Fibroblast of peridontal ligament (primary cell): ENCODE data around the gene ENSA.
"Not testable (repeated sequence)": the region's sequence is repeated elsewhere in the genome, so short reads cannot be mapped to it uniquely, and the experiment has no call there.

Experiments used
- DNase-seq: peaks from one replicate; pipeline ENCODE4 v3.0.0-alpha.2; 2010; ENCODE audit errors: extremely low read depth

ENSA gene

GRCh38 chr1:150621497-150622302 is 7.7 kb downstream of the ENSA start:
- DNase-seq: peak; percentile 84

DNA sequence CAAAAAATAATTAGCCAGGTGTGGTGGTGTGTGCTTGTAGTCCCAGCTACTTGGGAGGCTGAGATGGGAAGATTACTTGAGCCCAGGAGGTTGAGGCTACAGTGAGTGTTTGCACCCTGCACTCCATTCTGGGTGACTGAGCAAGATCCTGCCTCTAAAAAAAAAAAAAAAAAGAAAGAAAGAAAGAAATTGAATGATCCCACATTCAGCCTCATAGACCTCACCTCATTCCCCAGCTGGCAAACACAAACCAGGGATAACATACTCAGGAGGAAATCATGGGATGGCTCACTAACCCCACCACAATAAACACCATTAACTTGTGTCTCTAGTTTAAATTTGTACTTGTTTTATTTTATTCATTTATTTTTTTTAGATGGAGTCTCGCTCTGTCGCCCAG is 8.5 kb downstream of the ENSA start:
- no peak for DNase-seq

GRCh38 chr1:150619576-150620509 is 9.6 kb downstream of the ENSA start:
- DNase-seq: peak; percentile 82

DNA sequence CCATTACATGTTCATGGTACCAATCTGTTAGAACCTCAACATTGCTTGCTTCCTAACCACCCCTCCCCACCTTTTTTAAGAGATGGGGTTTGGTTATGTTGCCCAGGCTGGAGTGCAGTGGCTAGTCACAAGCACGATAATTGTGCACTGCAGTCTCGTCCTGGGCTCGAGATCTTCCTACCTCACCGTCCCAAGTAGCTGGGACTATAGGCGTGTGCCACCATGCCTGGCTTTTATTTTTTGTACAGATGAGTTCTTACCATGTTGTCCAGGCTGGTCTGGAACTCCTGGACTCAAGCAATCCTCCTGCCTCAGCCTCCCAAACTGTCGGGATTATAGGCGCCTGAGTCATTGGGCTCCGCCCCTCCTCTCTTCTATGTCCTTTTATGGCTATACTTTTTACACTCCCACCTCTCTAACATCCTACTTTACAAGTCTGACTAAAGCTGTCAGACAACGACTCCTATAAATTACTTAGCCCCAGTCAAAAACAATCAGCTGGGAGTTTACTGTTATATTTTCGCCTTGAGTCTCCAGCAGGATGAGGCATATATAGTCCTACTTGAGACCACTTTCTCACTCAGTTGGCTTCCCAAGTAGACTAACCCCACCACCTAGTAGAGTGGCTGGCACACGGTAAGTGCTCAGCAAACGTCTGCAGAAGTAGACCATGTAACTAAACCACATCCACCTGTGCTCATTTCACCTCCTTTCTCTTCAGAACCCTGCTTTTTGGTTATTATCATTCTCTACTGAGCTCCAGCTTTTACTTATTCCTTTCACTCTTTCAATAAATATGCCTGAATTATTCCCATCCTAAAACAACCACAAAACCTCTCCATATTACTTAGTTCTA is 13.8 kb downstream of the ENSA start:
- DNase-seq: no peak

DNA sequence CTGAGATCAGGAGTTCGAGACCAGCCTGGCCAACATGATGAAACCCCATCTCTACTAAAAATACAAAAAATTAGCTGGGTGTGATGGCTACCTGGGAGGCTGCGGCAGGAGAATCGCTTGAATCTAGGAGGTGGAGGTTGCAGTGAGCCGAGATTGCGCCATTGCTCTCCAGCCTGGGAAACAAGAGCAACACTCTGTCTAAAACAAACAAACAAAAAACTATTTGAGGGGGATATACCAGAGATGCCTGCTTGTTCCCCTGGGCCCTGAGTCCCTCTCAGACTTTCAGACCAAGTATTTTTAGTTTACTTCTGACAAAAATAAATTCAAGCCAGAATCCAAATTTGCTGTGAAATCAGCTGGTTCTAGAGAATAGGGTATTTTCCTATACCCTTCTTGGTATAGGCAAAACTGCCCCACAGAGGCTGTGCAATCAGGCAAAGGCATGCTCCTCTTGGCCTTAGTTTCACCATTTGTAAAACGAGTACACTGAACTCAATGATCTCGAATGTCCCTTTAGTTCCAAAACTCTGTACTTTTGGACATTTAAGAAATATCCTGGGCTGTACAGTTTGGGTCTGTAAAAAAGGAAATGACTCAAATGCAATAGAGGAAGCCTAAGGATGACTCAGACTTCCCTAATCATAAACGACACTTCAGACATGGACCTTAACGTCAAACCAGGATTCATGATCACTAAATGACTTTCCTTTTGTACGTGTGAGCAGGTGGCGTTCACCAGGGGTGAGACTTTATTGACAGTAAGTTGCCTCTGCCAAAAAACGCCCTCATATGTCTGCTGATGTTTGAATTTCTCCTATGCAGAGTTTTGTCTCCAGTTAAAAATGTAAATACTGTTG is 16.1 kb downstream of the ENSA start:
- peak; percentile 83 for DNase-seq

- no peak for DNase-seq
Measured at GRCh38 chr1:150612014-150612345, 17.4 kb downstream of the ENSA start.

DNA sequence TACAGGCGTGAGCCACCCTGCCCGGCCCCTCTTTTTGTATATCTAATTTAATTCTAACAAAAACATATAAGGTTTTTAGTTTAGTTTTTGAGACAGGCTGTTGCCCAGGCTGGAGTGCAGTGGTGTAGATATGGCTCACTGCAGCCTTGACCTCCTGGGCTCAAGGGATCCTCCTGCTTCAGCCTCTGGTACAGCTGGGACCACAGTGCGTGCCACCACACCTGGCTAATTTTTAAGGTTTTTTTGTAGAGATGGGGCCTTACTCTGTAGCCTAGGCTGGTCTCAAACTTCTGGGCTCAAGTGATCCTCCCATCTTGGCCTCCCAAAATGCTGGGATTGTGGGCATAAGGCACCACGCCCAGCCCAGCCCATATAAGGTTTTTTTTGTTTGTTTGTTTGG is 18.8 kb downstream of the ENSA start:
- no peak for DNase-seq

DNA sequence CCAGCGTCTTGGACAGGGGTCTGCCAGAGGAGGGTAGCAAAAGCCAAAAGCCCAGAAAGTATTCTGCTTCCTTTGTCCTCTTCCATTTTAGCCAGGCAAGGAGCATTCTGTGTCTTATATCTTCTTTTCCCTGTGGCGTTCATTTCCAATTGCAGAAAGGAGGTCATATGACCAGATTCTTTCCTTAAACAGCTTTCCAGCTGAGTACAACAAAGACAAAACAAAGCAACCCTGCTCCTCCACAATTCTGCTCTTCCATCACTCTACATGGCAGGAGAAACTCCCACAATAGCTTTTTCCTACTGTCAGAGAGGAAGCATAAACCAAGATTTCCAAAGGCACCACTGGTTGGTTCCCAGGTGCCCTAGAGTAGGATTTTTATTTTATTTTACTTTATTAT is 19.7 kb downstream of the ENSA start:
- DNase-seq: peak; percentile 59

DNA sequence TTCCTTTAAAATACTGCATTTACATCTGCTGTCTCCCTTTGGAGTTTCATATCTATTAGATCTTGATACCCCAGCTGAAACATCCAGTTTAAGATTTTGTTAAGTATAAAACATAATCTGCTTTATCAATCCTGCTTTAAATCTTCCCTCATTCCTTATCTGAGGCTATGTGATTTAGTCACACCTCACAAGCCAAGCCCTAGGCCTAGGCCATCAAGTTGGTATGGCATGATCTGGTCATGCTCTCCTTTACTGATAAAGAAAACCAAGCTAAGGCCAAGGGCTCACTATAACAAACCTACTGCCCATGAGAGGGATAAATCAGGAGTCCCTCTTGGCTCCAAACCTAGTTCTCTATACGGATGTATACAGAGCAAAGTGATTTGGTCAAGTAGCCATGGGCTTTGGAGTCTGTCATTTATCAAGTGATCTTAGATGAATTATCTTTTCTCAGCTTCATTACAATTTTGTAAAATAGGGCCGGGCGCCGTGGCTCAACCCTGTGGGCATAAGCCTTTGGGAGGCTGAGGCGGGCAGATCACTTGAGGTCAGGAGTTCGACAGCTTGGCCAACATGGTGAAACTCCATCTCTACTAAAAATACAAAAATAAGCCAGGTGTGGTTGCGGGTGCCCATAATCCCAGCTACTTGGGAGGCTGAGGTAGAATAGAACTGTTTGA is 22.8 kb downstream of the ENSA start:
- no peak for DNase-seq

GRCh38 chr1:150605451-150605731 is 24.0 kb downstream of the ENSA start:
- not testable (repeated sequence) for DNase-seq

DNA sequence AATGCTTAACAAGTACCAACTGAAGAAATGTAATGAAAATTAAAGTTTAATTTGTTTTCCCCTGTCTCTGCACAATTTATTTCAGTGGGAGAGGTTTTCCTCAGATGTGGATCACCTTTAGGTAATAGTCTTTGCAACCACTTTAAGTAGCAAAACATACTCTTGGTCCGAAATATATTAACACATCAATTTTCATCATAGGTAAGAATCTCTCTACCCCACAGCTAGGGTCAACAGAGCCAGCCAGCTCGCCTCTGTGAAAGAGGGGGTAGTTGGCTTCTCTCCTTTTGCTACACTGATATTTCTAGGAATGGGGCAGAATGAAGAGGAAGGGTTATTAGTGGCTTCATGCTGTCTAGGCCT is 25.2 kb downstream of the ENSA start:
- no peak for DNase-seq

DNA sequence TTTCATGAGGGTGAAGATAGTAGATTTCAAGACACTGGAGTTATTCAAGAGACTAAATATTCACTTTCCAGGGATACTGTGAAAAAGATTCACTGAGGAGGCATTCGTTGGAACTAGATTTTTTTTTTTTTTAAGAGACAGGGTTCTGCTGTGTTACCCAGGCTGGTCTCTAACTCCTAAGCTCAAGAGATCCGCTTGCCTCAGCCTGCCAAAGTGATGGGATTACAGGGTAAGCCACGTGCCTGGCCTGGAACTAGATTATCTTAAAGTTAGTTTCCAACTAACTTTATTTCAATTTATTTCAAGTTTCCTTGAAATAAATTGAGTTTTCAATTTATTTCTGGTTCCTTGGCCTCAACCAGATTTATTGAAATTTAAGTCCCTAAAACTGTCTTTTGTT is 25.7 kb downstream of the ENSA start:
- DNase-seq: no peak

DNA sequence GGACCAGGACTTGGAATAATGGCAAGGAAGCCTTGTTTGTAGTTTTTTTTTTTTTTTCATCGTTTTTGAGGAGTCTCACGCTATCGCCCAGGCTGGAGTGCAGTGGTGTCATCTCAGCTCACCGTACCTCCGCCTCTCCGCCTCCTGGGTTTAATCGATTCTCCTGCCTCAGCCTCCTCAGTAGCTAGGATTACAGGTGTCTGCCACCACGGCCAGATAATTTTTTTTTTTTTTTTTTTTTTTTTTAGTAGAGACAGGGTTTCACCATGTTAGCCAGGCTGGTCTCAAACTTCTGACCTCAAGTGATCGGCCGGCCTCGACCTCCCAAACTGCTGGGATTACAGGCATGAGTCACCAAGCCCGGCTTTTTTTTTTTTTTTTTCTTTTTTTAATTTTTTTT is 27.0 kb downstream of the ENSA start:
- not testable (repeated sequence) for DNase-seq

DNA sequence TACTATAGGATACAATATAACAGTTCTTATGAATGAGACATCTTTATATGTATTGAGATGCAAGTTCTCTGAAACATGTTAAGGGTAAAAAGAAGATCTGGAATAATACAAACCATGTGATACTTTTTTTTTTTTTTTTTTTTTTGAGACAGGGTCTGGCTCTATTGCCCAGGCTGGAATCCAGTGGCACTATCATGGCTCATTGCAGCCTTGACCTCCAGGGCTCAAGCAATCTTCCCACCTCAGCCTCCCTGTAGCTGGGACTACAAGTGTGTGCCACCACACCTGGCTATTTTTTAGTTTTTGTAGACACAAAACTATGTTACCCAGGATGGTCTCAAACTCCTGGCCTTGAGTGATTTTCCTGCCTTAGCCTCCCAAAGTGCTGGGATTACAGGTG is 27.9 kb downstream of the ENSA start:
- DNase-seq: no peak

- DNase-seq: not testable (repeated sequence)
Measured at GRCh38 chr1:150598346-150598745, 31.1 kb downstream of the ENSA start.

DNA sequence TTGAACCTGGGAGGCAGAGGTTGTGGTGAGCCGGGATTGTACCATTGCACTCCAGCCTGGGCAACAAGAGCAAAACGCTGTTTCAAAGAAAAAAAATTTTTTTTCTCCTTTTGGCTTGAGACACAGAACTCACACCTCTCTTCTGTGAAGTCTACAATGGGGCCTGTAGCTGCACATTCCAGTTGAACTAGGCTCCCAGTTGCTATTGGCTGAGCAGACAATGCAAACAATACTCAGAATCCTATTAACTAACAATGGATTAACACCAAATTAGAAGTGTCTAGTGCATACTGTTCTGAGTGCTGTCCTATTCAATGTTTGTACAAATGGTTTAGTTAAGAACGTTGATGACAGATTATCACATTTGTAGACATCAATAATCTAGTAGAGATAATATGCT is 32.4 kb downstream of the ENSA start:
- no peak for DNase-seq

- peak; percentile 56 for DNase-seq
Measured at GRCh38 chr1:150596095-150596892, 33.1 kb downstream of the ENSA start.

DNA sequence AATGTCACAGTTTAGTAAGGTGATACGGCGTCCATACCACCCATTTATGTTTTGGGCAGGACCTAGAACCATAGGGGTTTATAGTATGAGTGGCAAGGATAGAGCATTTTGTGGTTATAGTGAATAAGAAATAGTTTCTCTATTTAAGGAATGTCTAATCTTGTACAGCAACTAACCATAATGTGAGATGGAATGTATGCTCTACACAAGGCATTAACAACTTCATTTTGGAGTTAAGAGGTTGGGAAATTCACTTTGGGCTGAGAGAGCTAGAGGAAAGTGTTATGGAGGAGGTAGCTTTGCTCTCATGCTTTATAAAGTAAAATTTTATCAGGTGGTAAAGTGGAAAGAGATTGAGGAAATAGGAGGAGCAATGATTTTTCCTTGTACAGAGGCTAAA is 47.0 kb downstream of the ENSA start:
- DNase-seq: peak; percentile 44

DNA sequence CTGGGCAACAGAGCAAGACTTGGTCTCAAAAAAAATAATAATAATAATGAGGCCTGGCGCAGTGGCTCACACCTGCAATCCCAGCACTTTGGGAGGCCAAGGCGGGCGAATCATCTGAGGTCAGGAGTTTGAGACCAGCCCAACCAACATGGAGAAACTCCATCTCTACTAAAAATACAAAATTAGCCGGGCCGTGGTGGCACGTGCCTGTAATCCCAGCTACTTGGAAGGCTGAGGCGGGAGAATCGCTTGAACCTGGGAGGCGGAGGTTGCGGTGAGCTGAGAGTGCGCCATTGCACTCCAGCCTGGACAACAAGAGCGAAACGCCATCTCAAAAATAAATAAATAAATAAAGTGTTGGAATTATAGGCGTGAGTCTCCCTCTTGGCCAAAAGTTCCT is 47.5 kb downstream of the ENSA start:
- not testable (repeated sequence) for DNase-seq

DNA sequence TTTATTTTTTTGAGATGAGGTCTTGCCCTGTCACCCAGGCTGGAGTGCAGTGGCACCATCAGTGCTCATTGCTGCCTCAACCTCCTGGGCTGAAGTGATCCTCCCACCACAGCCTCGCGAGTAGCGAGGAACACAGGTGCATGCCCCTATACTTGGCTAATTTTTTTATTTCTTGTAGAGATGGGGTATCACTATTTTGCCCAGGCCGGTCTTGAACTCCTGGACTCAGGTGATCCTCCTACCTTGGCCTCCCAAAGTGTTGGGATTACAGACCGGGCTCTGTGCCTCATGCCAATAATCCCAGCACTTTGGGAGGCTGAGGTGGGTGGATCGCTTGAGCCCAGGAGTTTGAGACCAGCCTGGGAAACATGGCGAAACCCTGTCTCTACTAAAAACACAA is 48.0 kb downstream of the ENSA start:
- not testable (repeated sequence) for DNase-seq
